SH-SY5Y (cell line): ENCODE measurements around the gene SV2C.

Experiments
- GATA2 ChIP-seq: IDR thresholded peaks from 2 replicates; pipeline ENCODE4 v1.6.1; 2011; ENCODE audit warnings: mild to moderate bottlenecking, low read depth, low read length
- GATA3 ChIP-seq: IDR thresholded peaks from 2 replicates; pipeline ENCODE4 v1.6.1; 2011; ENCODE audit warnings: low read depth, mild to moderate bottlenecking, low read length, moderate library complexity

SV2C gene

GRCh38 chr5:76169146-76169905 lies 86.1 kb downstream of the SV2C start:
- TF ChIP-seq GATA3, result no peak
- TF ChIP-seq GATA2, result no peak

DNA sequence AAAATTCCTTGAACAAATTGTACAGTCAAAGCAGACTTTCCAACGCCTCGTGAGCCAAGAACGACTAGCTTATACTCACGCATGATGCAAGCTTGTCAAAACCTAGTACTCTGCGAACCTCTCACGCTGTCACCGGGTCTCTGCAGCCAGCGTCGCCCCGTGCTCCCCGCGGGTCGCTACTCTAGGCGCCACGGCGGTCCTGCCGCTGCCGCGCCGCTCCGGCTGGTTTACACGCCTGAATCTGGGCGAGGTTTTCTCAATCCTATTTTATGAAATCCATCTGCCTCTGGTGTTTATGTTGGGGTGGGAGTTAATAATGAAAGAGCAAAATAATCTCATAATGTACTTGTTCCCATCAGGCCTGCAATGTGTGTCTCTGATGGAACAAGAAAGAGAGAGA lies 90.9 kb downstream of the SV2C start:
- no peak for TF ChIP-seq GATA3
- no peak for TF ChIP-seq GATA2

DNA sequence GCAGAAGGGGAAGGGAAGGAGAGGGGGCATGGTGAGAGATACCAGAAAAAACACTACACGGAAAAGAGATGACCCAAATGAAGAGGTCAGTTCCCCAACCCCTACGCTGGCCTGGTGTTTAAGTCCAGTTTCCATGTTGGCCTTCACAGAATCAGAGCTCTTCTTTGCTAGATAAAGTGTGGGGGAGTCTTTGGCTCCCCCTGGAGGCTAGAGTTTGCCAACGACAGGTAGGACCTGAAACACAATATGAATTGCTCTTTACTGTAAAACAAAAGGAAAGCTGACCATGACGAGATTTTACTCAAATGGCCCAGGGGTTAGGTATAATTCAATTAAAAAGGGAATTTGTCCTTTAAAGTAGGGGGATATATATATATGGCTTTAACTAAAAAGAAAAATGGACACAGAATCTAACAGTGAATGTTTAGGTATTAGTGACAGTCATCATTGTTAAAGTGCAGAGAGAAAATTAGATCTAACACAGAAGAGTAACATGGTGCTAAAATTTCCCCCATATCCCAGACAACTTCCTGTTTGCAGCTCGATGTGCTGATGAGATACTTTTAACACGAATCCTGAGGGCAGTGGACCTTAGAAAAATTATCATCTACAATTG lies 92.0 kb downstream of the SV2C start:
- TF ChIP-seq GATA3, result no peak
- no peak for TF ChIP-seq GATA2

DNA sequence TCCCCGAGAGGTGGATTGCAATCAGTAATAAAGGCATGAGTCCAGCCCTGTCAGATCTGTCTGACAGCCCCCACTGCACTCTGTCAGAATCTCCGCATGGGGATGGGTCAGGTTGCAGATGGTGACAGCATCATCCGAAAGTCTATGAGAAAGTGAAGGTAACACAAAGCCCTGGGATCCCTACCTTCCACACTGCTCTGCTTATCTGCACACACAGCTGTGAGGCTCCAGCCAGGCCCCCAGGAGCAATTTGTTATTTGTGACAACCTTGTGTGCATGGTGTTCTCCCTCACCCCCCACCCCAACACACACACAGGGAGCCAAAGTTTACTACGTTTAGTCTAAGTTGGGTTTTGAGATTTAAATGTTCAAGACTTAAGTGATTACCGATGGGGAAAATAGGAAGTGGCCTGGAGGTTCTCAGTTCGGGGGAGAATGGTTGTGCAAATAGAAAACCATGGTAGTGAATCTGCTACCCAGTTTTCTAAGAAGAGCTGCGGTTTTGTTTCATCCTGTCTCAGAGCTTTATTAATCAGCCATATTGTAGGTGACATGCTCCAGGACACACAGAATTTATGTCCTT lies 92.7 kb downstream of the SV2C start:
- TF ChIP-seq GATA3 (no peak), GATA2 (peak; percentile 87)

DNA sequence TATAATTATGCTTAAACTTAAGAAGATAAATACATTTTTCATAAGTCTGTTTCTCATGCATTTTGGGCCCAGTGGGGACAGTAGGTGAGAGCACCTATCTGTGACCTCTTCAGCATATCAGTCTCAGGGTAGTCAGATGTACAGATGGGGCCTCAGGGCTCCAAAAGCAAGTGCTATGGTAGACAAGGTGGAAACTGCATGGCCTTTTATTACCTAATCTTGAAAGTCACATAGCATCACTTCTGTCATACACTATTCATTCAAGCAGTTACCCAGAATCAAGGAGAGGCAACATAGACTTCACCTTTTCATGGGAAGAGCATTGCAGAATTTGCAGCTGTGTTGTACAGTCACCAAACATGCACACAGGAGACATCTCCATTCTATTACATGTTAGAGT lies 94.8 kb downstream of the SV2C start:
- TF ChIP-seq GATA3, result no peak
- no peak for TF ChIP-seq GATA2

- TF ChIP-seq GATA3 (no peak), GATA2 (no peak)
Observed at GRCh38 chr5:76178913-76179312, 95.7 kb downstream of the SV2C start.

DNA sequence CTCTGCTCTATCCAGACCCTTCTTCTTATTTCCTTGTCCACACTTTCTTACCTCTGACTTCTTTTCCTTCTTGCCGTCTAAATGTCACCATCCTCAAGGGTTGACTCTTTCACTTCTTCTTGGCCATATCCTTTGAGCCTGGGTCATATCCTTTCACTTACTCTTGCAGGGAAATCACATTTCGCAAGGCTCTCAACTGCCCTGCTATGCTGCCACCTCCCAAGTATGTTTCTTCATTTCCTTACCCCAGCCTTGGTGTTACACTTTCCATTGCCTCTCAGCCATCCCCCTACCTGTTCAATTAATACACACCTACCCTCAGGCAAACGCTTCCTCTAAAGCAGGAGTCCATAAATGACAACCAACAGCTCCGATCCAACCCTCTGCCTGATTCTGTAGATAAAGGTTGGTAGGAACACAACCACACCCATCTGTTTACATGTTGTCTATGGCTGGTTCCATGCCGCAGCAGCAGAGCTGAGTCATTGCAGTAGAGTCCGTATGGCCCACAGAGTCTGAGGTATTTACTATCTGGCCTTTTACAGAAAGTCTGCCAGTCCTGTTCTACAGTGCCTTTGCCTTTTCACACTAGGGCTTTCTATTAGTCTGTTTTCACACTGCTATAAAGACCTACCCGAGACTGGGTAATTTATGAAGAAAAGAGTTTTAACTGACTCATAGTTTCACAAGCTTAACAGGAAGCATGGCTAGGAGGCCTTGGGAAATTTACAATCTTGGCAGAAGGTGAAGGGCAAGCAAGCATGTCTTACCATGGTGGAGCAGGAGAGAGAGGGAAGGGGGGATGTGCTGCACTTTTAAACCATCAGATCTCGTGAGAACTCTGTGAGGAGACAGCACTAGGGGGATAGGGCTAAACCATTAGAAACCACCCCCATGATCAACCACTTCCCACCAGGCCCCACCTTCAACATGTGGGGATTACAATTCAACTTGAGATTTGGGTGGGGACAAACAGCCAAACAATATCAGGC lies 97.9 kb downstream of the SV2C start:
- no peak for TF ChIP-seq GATA2
- TF ChIP-seq GATA3, result no peak

DNA sequence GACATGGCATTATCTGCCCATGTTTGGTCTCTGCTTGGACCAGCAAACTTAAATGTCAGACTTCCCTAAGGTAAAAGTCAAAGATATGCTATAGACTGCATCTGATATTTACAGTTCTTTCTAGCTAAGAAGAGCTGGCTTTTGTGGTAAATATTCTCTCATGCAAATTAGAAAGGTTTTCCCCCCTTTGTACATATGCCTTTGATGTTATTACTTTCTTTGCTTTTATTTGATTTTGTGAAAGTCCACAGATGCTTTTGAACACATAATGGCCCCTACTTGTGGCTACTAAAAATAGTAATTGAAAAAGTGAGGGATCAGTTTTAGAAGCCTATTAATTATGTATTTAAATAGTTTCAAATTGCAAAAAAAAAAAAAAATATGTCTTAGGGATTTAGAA lies 104.2 kb downstream of the SV2C start:
- TF ChIP-seq GATA3, result no peak
- no peak for TF ChIP-seq GATA2

- TF ChIP-seq GATA3 (no peak), GATA2 (no peak)
Observed at GRCh38 chr5:76190356-76190755, 107.2 kb downstream of the SV2C start.

- TF ChIP-seq GATA2 (no peak), GATA3 (no peak)
Observed at GRCh38 chr5:76192837-76193236, 109.7 kb downstream of the SV2C start.

GRCh38 chr5:76193635-76194034 lies 110.5 kb downstream of the SV2C start:
- TF ChIP-seq GATA3 (no peak), GATA2 (no peak)

GRCh38 chr5:76194340-76194739 lies 111.2 kb downstream of the SV2C start:
- TF ChIP-seq GATA3 (no peak), GATA2 (no peak)

DNA sequence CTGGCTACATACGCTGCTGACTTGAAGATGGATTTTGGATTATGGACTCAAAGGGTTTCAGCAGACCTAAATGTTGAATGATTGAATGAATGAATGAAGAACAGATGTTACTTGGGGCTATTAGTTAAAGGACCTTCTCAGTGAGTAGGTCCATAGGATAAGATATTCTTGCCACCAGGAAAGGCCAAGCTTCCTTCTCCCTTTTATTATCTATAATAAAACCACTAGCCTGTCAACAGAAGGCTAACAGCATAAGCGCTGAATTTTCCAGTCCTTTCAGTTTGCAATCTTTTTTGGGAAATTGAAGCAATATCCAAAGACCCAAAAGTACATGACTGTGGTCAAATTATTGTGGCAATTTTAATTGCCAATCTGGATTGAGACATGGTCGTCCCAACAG lies 113.3 kb downstream of the SV2C start:
- no peak for TF ChIP-seq GATA3
- TF ChIP-seq GATA2, result no peak

- no peak for TF ChIP-seq GATA3
- no peak for TF ChIP-seq GATA2
Observed at GRCh38 chr5:76196886-76197489, 113.8 kb downstream of the SV2C start.

DNA sequence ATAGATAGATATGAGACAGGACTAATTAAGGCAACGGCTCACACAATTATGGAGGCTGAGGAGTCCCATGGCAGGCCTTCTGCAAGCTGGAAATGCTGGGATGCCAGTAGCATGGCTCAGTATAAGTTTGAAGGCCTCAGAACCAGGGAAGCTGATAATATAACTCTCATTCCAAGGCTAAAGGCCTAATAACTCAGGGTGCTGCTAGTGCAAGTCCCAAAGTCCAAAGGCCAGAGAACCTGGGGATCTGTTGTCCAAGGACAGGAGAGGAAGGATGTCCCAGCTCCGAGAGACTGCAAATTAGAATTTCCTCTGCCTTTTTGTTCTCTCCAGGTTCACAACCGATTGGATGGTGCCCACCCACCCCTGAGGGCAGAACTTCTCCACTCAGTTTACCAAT lies 114.5 kb downstream of the SV2C start:
- TF ChIP-seq GATA2 (no peak), GATA3 (no peak)
